ENCODE measurements around the gene RIPOR3. TPM values are rescaled to one million over a fixed set of nuclear protein-coding genes. Genes with fewer than 3 reads are reported as not detected.

RIPOR3 gene
- total RNA-seq, 2 donors from 2014 or later = 2.3 to 6.9 TPM

MicroRNAs within 50 kb of the gene (microRNA counts, 767-probe panel; counts per million panel counts)
- microRNA hsa-miR-645 = 0 to 736 counts per million in 2 donors

Small RNAs within 50 kb of the gene (microRNA-seq; reads per million reads assigned to microRNA genes)
- gene MIR1302-5 (ENCODE audit: borderline number of aligned reads in 2 of 2, borderline replicate concordance in 2 of 2) (0 reads per million in 2 donors), gene MIR645 (ENCODE audit: borderline number of aligned reads in 2 of 2, borderline replicate concordance in 2 of 2) (0 reads per million in 2 donors)

Small RNAs within 50 kb of the gene (small RNA-seq; reads per million reads assigned to genes)
- gene MIR1302-5 (not detected), gene MIR645 (not detected), gene RF00019 (not detected)

Other genes starting within 250 kb of the RIPOR3 start
- gene PTPN1, start 181.2 kb downstream of the RIPOR3 start, total RNA-seq = 10 to 100 TPM in 1 of 2 donors, 1 to 10 TPM in 1; 9.1 to 10.2 TPM
- 1 to 10 TPM; 4.6 to 8.6 TPM for gene PARD6B, start 40.0 kb upstream of the RIPOR3 start, total RNA-seq
- gene BCAS4, start 103.5 kb upstream of the RIPOR3 start, total RNA-seq = 1 to 10 TPM in 1 of 2 donors, under 1 TPM in 1; under 0.01 to 2.3 TPM
- 10 to 100 TPM; 28.0 to 28.7 TPM for gene ADNP, start 239.9 kb upstream of the RIPOR3 start, total RNA-seq